GM19023 (cell line): ENCODE results near the gene TSPOAP1.
A peak's percentile ranks its signal among the peaks of the same experiment; 100 is the strongest.
"Not testable (repeated sequence)": the region's sequence is repeated elsewhere in the genome, so short reads cannot be mapped to it uniquely, and the experiment has no call there.

ENCODE experiments used
- ATAC-seq: cut with Tn5 transposase; IDR thresholded peaks from one replicate; pipeline ENCODE4 v1.9.1; 2021; ENCODE audit warnings: mild to moderate bottlenecking, moderate library complexity; ENCODE audit not compliant: unreplicated experiment

Gene TSPOAP1

GRCh38 chr17:58362368-58363014, 33.9 kb upstream of the TSPOAP1 start:
- no peak for ATAC-seq

- ATAC-seq: no peak
These were observed 31.9 kb upstream of the TSPOAP1 start for GRCh38 chr17:58360296-58361063.

GRCh38 chr17:58358408-58359172, 30.0 kb upstream of the TSPOAP1 start:
- no peak for ATAC-seq

- no peak for ATAC-seq
These were observed 29.0 kb upstream of the TSPOAP1 start for GRCh38 chr17:58357312-58358297.

DNA sequence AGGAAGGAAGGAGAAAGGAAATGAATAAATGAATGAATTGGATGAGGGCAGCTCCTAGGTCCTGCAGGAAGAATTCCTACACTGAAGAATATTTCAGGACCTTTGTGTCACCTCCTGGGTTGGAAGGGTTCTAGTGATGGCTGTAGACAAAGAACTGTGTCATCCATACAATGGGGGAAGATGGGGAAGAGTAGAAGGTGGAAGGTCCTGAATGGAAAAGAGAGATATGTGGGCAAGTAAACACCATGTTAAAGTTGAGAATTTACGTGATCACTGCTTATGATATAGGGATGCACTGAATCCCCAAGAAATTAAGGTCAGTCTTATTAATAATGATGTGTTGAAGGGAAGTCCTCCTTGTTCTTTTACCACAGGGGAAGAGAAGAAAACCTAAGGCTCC, 27.6 kb upstream of the TSPOAP1 start:
- no peak for ATAC-seq

- no peak for ATAC-seq
These were observed 26.1 kb upstream of the TSPOAP1 start for GRCh38 chr17:58354541-58355216.

DNA sequence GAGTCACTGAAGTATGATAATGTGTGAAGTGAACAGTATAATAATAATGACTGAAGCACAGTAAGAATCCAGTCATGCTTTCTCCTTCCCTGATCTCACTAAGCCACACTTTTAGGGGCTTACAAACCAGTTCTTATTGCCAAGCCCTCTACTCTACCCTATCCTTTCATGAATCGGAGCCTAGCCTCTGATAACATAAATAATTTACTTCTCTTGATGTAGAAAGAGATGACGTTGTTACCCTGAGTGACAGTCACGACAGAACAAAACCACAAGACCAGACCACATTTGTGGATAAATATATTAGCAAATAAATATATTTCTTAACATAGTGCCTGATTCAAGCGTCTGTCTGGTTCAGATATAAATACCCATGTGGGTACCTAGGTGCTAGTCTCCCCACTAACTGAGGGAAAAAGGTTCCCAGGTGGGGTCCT, 24.8 kb upstream of the TSPOAP1 start:
- ATAC-seq: no peak

- ATAC-seq: no peak
These were observed 24.2 kb upstream of the TSPOAP1 start for GRCh38 chr17:58352596-58353388.

GRCh38 chr17:58351831-58352595, 23.4 kb upstream of the TSPOAP1 start, which contains the start of gene SUPT4H1:
SUPT4H1 (minus strand) TSS chr17:58352201; CDS start chr17:58352135, 66 bp downstream.
- peak; percentile 93 for ATAC-seq

DNA sequence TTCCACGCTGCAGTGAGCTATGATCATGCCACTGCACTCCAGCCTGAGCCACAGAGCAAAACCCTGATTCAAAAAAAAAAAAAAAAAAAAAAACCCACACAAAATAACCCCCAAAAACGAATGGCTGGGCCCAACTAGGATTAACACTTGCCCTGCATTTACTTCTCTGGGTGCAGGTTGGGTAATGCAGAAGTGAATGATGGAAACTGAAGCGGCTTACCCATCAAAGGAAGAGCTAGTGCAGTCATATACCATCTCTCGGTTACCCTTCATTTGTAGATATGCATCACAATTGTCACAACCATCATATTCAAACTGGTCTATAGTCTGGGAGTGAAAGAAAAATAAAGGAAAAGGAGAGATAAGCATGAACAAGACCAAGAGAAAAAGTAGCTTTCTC, 22.6 kb upstream of the TSPOAP1 start:
- ATAC-seq: no peak

- ATAC-seq: no peak
These were observed 19.4 kb upstream of the TSPOAP1 start for GRCh38 chr17:58348038-58348437.

DNA sequence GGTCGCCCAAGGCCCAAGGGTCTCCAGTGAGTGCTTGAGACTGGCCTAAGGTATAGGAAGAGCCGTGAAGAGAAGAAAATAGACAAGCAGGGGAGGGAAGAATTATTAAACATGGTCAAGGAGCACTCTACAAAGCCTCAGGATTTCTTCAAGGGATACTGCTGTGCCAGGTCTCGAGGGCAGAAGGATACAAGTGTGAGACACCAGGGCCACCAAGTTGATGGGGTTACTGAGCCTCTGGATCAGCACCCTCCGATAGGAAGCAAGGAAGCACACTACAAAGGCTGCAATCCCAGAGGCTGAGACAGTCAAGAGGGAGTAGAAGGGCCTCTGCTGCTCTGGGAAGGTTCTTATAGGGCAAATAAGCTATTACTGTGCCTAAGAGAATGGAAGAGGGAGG, 16.9 kb upstream of the TSPOAP1 start:
- ATAC-seq: no peak

GRCh38 chr17:58344791-58345157, 16.2 kb upstream of the TSPOAP1 start:
- peak; percentile 59 for ATAC-seq

DNA sequence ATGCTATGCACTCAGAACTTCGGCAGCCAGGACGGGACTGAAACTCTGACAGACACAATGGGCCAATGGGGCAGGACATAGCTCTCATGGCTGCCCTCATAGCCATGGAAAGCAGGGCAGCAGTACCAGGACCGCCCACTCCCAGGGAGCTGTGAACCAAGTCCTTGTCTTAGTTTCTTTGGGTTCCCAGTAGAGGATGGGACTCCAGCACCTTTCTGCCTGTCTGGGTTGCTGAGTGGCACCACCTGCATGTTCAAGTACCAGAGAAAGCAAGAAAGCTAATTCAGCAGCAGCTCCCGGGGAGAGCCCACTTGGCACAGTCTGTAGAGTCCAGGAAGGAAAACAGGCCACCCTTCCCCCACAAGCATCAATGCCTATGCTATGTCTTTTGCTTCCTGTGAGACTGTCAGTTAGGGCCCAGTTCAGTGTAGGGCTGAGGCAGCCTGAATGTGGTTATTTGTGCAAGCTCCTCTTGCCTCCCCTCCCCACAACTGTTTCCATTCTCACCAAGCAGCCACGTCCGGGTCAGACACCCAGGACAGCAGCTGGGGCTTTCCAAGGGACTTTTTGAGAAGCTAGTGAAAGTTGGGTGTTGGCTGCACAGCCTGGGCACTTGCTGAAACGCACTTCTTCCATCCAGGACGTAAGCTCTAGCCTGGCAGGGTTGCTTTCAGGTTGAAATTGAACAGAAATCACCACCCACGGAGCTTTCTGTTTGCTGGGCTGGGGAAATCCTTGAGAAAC, 15.6 kb upstream of the TSPOAP1 start:
- peak; percentile 90 for ATAC-seq

DNA sequence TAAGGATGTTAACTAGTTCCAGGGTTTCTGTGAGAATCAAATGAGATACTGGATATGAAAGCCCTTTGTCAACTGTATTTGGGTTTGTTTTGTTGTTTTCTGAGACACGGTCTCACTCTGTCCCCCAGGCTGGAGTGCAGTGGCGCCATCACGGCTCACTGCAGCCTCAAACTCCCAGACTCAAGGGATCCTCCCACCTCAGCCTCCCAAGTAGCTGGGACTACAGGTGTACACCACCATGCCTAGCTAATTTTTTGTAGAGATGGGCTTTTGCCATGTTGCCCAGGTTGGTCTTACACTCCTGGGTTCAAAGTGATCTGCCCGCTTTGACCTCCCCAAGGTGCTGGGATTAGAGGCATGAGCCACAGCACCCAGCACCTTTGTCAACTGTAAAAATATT, 14.5 kb upstream of the TSPOAP1 start:
- no peak for ATAC-seq

DNA sequence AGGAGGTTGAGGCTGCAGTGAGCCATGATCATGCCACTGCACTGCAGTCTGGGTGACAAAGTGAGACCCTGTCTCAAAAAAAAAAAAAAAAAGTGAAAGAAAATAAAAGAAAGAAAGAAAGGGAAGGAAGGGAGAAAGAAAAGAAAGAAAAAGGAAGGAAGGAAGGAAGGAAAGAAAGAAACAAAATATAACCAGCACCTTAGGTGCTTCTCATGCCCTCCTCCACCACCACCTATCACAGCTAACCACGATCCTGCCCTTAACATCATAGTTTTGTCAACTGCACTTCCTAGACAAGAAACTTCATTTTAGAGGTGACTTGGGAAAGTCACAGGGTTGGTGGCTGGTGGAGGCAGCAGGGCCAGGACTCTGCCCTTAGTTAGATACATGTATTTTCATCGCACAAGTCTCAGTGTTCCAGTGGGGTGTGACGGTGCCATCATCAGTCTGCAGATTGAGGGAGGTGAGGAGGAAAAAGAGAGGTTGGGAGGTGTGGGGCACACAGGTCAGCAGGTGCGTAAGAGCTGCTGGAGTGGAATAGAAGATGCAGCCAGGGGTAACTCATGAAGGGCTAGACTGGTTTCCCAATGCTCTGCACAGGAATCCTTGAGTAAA, 13.4 kb upstream of the TSPOAP1 start:
- ATAC-seq: no peak

GRCh38 chr17:58341136-58341860, 12.7 kb upstream of the TSPOAP1 start:
- ATAC-seq: not testable (repeated sequence)
